ENCODE data around the gene CCL14. TPM values are rescaled to one million over a fixed set of nuclear protein-coding genes. Genes with fewer than 3 reads are reported as not detected.
A peak's percentile ranks its signal among the peaks of the same experiment; 100 is the strongest.

CCL14 gene
- total RNA-seq, 2 donors from 2014 or later = 19.5 to 33.4 TPM

GRCh38 chr17:35953720-35954119, 32.8 kb downstream of the CCL14 start:
- no peaks in the 10 kb centered on the region for H3K9me3 ChIP-seq

GRCh38 chr17:35949401-35949800, 37.1 kb downstream of the CCL14 start:
- no peaks in the 10 kb centered on the region for H3K36me3 ChIP-seq
- DNase-seq (ENCODE audit: low spot score) = no peak

More at GRCh38 chr17:35953720-35954119, 32.8 kb downstream of the CCL14 start:
- Histone ChIP-seq H3K27ac (no peak overlapping the region), H3K4me1 (ENCODE audit: control insufficient read depth in 1 of 2, low read depth in 2 of 2) (no peaks in the 10 kb centered on the region), H3K27me3 (replicated peaks; ENCODE audit: insufficient read depth) (no peaks in the 10 kb centered on the region), H3K36me3 (no peaks in the 10 kb centered on the region), H3K4me3 (no peak overlapping the region)
- no peak for DNase-seq (ENCODE audit: low spot score)
- TF ChIP-seq CTCF (IDR thresholded peaks at IDR 0.05) = no peak
- no peak for ATAC-seq (ENCODE audit: insufficient number of reproducible peaks, low FRiP score, low read depth)

GRCh38 chr17:35948092-35948491, 38.4 kb downstream of the CCL14 start:
- Histone ChIP-seq H3K4me1 (ENCODE audit: control insufficient read depth in 1 of 2, low read depth in 2 of 2) (no peaks in the 10 kb centered on the region), H3K9me3 (no peaks in the 10 kb centered on the region), H3K27ac (no peak overlapping the region), H3K36me3 (no peaks in the 10 kb centered on the region), H3K27me3 (replicated peaks; ENCODE audit: insufficient read depth) (no peaks in the 10 kb centered on the region), H3K4me3 (no peak overlapping the region)
- TF ChIP-seq CTCF (IDR thresholded peaks at IDR 0.05) = no peak
- DNase-seq (ENCODE audit: low spot score) (no peak), ATAC-seq (ENCODE audit: insufficient number of reproducible peaks, low FRiP score, low read depth) (no peak)

More at GRCh38 chr17:35949401-35949800, 37.1 kb downstream of the CCL14 start:
- no peak for TF ChIP-seq CTCF (IDR thresholded peaks at IDR 0.05)
- no peak overlapping the region for H3K4me3 ChIP-seq
- ATAC-seq (ENCODE audit: insufficient number of reproducible peaks, low FRiP score, low read depth) = no peak
- no peaks in the 10 kb centered on the region for H3K4me1 ChIP-seq (ENCODE audit: control insufficient read depth in 1 of 2, low read depth in 2 of 2)
- no peaks in the 10 kb centered on the region for H3K9me3 ChIP-seq
- H3K27me3 ChIP-seq (replicated peaks; ENCODE audit: insufficient read depth) = no peaks in the 10 kb centered on the region
- H3K27ac ChIP-seq = no peak overlapping the region

- no peak overlapping the region for H3K4me3 ChIP-seq
- ATAC-seq (ENCODE audit: insufficient number of reproducible peaks, low FRiP score, low read depth) (no peak), DNase-seq (ENCODE audit: low spot score) (no peak)
- peak; percentile 54 for TF ChIP-seq CTCF (IDR thresholded peaks at IDR 0.05)
- no peaks in the 10 kb centered on the region for H3K36me3 ChIP-seq
- H3K27me3 ChIP-seq (replicated peaks; ENCODE audit: insufficient read depth) = no peaks in the 10 kb centered on the region
- H3K9me3 ChIP-seq = no peaks in the 10 kb centered on the region
- H3K27ac ChIP-seq = no peak overlapping the region
- no peaks in the 10 kb centered on the region for H3K4me1 ChIP-seq (ENCODE audit: control insufficient read depth in 1 of 2, low read depth in 2 of 2)
Measured at GRCh38 chr17:35947156-35947585, 39.4 kb downstream of the CCL14 start.

- Histone ChIP-seq H3K4me3 (no peak overlapping the region), H3K36me3 (no peaks in the 10 kb centered on the region), H3K4me1 (ENCODE audit: control insufficient read depth in 1 of 2, low read depth in 2 of 2) (no peaks in the 10 kb centered on the region), H3K27ac (no peak overlapping the region), H3K9me3 (no peaks in the 10 kb centered on the region), H3K27me3 (replicated peaks; ENCODE audit: insufficient read depth) (no peaks in the 10 kb centered on the region)
- DNase-seq (ENCODE audit: low spot score) (no peak), ATAC-seq (ENCODE audit: insufficient number of reproducible peaks, low FRiP score, low read depth) (no peak)
- TF ChIP-seq CTCF (IDR thresholded peaks at IDR 0.05) = no peak
Measured at GRCh38 chr17:35944151-35944550, 42.4 kb downstream of the CCL14 start.
